Type B pancreatic cell (in vitro differentiated cells): Measurements from ENCODE around the gene CST9L. TPM values are rescaled to one million over a fixed set of nuclear protein-coding genes. Genes with fewer than 3 reads are reported as not detected.

Experiments used
- DNase-seq: peaks from one replicate; pipeline ENCODE4 v3.0.0; 2021; ENCODE audit warnings: mixed read lengths; ENCODE audit not compliant: unreplicated experiment; ENCODE audit errors: extremely low spot score
- H3K27ac Mint-ChIP-seq: 2 replicates; pipeline ENCODE4 v1.8.0; 2021; ENCODE audit warnings: mild to moderate bottlenecking, mixed read lengths
- H3K27me3 Mint-ChIP-seq: 2 replicates; pipeline ENCODE4 v1.8.0; 2021; ENCODE audit warnings: mixed read lengths
- H3K36me3 Mint-ChIP-seq: 2 replicates; pipeline ENCODE4 v1.8.0; 2021; ENCODE audit warnings: mixed read lengths
- H3K4me1 Mint-ChIP-seq: one replicate; pipeline ENCODE4 v1.8.0; 2021; ENCODE audit warnings: mixed read lengths; ENCODE audit not compliant: unreplicated experiment
- H3K4me3 Mint-ChIP-seq: 2 replicates; pipeline ENCODE4 v1.8.0; 2021; ENCODE audit warnings: mild to moderate bottlenecking, mixed read lengths
- H3K9me3 Mint-ChIP-seq: 2 replicates; pipeline ENCODE4 v1.8.0; 2021; ENCODE audit warnings: mixed read lengths
- CTCF ChIP-seq: fragments of 200-600 bp; sonication (generic); conservative IDR thresholded peaks from 2 replicates; pipeline ENCODE4 v1.5.0; 2021; ENCODE audit warnings: antibody characterized with exemption, mild to moderate bottlenecking
- total RNA-seq: library from RNA; stranded (reverse); gene quantifications from 2 replicates; pipeline ENCODE4 v1.2.1, GENCODE V29; 2021; ENCODE audit warnings: low replicate concordance

CST9L gene
- total RNA-seq, 1 donor from 2014 or later = not detected

- no peak overlapping the region for H3K27ac Mint-ChIP-seq
- H3K9me3 Mint-ChIP-seq = no peaks in the 10 kb centered on the region
- H3K36me3 Mint-ChIP-seq = no peaks in the 10 kb centered on the region
- TF ChIP-seq CTCF = no peak
- no peak for DNase-seq
- H3K27me3 Mint-ChIP-seq = no peaks in the 10 kb centered on the region
- H3K4me3 Mint-ChIP-seq = no peak overlapping the region
- H3K4me1 Mint-ChIP-seq = no peaks in the 10 kb centered on the region
Measured at GRCh38 chr20:23565503-23566045, 2.7 kb downstream of the CST9L start.

- Mint-ChIP-seq H3K27ac (no peak overlapping the region), H3K4me1 (no peaks in the 10 kb centered on the region), H3K4me3 (no peak overlapping the region), H3K9me3 (no peaks in the 10 kb centered on the region), H3K27me3 (no peaks in the 10 kb centered on the region), H3K36me3 (no peaks in the 10 kb centered on the region)
- DNase-seq = no peak
- TF ChIP-seq CTCF = no peak
Measured at GRCh38 chr20:23564927-23565326, 3.4 kb downstream of the CST9L start.

- DNase-seq = no peak
- no peak for TF ChIP-seq CTCF
- Mint-ChIP-seq H3K36me3 (no peaks in the 10 kb centered on the region), H3K4me3 (no peak overlapping the region), H3K4me1 (no peaks in the 10 kb centered on the region), H3K27me3 (no peaks in the 10 kb centered on the region), H3K9me3 (peaks cover 1% of the 10 kb centered on the region), H3K27ac (no peak overlapping the region)
Measured at GRCh38 chr20:23562721-23563342, 5.5 kb downstream of the CST9L start.

- peaks cover 16% of the 10 kb centered on the region for H3K9me3 Mint-ChIP-seq
- H3K4me1 Mint-ChIP-seq = no peaks in the 10 kb centered on the region
- TF ChIP-seq CTCF = no peak
- H3K27me3 Mint-ChIP-seq = peaks cover 13% of the 10 kb centered on the region
- H3K27ac Mint-ChIP-seq = no peak overlapping the region
- DNase-seq = no peak
- H3K36me3 Mint-ChIP-seq = no peaks in the 10 kb centered on the region
- no peak overlapping the region for H3K4me3 Mint-ChIP-seq
Measured at GRCh38 chr20:23554401-23554800, 13.9 kb downstream of the CST9L start.

- Mint-ChIP-seq H3K36me3 (no peaks in the 10 kb centered on the region), H3K4me3 (no peak overlapping the region), H3K4me1 (no peaks in the 10 kb centered on the region)
Measured at GRCh38 chr20:23551786-23552185, 16.5 kb downstream of the CST9L start.

More at GRCh38 chr20:23551786-23552185, 16.5 kb downstream of the CST9L start:
- no peak overlapping the region for H3K27ac Mint-ChIP-seq
- TF ChIP-seq CTCF = no peak
- H3K9me3 Mint-ChIP-seq = peaks cover 4% of the 10 kb centered on the region
- DNase-seq = no peak
- peaks cover 6% of the 10 kb centered on the region for H3K27me3 Mint-ChIP-seq
